Coronary artery (tissue), 2 donors: ENCODE data around the gene KIF5C.

Experiments
- DNase-seq: peaks from one replicate; pipeline ENCODE4 v3.0.0-alpha.2; 2017; ENCODE audit warnings: low spot score
- H3K27ac ChIP-seq, 2 donors: fragments of 200-600 bp; sonication (generic); one replicate each; pipeline ENCODE4 v1.5.1; 2016 to 2019
- H3K4me3 ChIP-seq: fragments of 200-600 bp; sonication (generic); 2 replicates; pipeline ENCODE4 v1.5.1; 2016; ENCODE audit warnings: mild to moderate bottlenecking, moderate library complexity
- CTCF ChIP-seq: fragments of 200-600 bp; sonication (generic); IDR thresholded peaks from one replicate; pipeline ENCODE4 v1.5.1; 2019; ENCODE audit warnings: antibody characterized with exemption

KIF5C gene

GRCh38 chr2:149021761-149022160 is 146.7 kb downstream of the KIF5C start:
- TF ChIP-seq CTCF, result no peak
- Histone ChIP-seq H3K27ac (no peak overlapping the region), H3K4me3 (no peak overlapping the region)
- DNase-seq, result no peak

- DNase-seq, result no peak
- Histone ChIP-seq H3K27ac (no peak overlapping the region), H3K4me3 (no peak overlapping the region)
- no peak for TF ChIP-seq CTCF
Measured at GRCh38 chr2:149023091-149023490, 148.1 kb downstream of the KIF5C start.

DNA sequence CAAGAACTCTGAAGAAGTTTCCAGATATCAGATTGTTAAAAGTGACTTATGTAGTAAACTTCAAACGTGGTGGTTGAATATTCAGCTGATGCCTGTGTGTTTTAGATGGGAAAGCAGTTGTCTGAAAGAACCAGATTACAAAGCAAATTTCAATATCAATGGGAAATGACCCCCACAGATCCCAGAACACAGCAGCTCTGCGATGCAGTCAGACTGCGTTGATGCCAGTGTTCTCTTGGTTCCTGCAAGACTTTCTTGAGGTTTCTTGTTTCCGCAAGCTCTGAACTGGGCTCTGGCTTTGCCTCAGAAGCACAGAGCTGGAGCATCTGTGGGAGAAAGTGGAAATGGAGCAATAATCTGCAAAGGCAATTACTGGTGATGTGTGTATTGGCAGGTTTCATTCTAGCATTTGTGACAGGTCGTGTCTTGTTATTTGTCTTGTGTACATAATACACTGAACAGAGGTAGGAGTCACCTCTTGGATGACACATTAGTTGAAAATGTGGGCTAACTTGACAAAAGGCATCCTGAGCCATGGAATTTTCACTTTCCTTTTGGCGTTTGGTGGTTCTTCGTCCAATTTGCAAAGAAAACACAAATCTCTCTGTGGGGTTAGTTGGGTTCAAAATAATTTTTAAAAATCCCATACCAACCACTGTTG is 152.7 kb downstream of the KIF5C start:
- no peak for TF ChIP-seq CTCF
- Histone ChIP-seq H3K4me3 (no peak overlapping the region), H3K27ac (no peak overlapping the region)
- no peak for DNase-seq

GRCh38 chr2:149028377-149028776 is 153.3 kb downstream of the KIF5C start:
- H3K27ac ChIP-seq, result no peak overlapping the region
- TF ChIP-seq CTCF, result no peak
- DNase-seq, result no peak
- H3K4me3 ChIP-seq, result no peak overlapping the region

DNA sequence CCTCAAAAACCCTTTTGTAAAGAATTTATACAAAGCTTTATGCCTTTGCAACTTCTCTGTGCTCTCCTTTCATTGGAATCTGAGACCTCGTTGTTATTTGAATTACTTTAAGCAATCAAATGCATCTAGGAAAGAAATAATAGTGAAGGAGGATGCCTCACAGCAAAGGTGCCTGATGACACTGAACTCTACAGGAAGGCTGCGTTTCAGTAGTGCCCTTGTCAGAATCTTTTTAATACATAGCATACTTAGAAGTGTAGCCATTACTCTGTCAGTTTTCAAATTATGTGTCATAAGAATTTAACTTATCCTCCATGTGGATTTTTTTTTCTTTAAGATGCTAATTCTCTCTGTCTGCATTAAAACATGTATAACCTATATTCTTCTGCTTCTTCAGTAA is 153.9 kb downstream of the KIF5C start:
- TF ChIP-seq CTCF, result no peak

DNA sequence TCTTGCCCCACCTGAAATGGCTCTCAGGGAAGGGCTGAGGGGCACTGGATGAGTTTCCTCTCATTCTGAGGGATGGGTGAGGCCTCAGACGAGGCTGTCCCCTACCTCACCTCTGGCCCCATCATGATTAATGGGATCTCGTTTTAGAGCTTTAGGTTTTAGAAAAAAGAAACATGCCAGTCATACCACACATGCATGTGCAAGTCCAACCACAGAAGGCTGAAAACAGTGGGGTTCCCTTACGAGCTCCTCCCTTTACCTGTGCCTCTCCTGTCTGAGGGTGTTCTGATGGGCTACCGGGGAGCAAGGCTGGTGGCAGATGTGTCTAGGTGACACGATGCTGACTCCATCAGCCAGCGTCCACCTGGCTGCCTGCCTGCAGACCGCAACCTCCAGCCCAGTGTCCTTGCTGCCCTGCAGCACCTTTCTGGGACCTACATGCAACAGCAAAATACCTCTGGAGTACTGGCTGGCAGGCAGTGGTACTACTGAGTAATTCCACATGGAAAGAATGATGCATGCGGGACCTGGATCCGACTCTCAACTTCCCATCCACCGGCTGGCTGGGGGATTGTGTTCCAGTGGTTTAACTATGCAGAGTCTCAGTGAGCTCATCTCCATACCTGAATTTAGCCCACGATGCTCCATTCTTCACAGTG is 154.4 kb downstream of the KIF5C start:
- no peak overlapping the region for H3K4me3 ChIP-seq
- no peak for DNase-seq
- no peak overlapping the region for H3K27ac ChIP-seq
- TF ChIP-seq CTCF, result no peak

More for the DNA sequence above, 153.9 kb downstream of the KIF5C start:
- DNase-seq, result no peak
- H3K4me3 ChIP-seq, result no peak overlapping the region
- H3K27ac ChIP-seq, result no peak overlapping the region

- Histone ChIP-seq H3K27ac (no peak overlapping the region), H3K4me3 (no peak overlapping the region)
- TF ChIP-seq CTCF, result no peak
- no peak for DNase-seq
Measured at GRCh38 chr2:149031396-149031795, 156.4 kb downstream of the KIF5C start.
